Measurements from ENCODE around the gene KRTAP4-8.
"Not testable (repeated sequence)": the region's sequence is repeated elsewhere in the genome, so short reads cannot be mapped to it uniquely, and the experiment has no call there.

The KRTAP4-8 gene

DNA sequence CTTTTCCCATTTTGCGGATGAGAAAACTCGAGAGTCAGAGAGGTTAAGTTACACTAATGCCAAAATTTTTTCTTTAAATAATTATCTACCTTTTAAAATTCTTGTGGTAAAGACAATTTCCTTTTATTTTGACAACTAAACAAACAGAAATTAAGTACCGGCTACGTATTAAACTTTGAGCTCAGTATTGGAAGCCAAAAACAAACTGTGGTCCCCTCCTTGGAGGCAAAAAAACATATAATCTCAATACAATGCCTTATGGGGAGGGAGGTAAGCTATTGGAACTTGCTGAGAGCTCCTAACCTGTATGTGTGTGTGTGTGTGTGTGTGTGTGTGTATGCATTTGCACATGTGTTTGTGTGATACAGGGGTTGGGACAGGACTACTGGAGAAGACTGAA, 34.5 kb downstream of the KRTAP4-8 start:
- no peak for DNase-seq

DNA sequence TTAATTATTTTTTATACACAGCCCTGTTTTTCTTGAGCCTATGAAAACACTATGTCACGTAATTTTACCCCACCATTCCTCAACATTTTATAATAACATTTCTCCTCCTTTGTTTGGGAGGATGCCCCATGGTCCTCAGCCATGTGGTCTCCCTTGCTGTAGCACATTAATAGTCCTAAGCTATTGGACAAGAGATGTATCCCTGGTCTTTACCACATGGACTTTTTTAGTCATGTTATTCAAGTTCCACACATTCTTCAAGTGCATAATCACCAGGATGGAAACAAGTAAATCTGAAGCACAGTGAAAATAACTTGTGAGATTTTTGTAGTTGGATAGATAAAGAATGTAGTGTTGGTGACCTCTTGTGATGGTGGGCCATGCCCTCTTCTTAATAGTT, 36.0 kb downstream of the KRTAP4-8 start:
- DNase-seq, result no peak

DNA sequence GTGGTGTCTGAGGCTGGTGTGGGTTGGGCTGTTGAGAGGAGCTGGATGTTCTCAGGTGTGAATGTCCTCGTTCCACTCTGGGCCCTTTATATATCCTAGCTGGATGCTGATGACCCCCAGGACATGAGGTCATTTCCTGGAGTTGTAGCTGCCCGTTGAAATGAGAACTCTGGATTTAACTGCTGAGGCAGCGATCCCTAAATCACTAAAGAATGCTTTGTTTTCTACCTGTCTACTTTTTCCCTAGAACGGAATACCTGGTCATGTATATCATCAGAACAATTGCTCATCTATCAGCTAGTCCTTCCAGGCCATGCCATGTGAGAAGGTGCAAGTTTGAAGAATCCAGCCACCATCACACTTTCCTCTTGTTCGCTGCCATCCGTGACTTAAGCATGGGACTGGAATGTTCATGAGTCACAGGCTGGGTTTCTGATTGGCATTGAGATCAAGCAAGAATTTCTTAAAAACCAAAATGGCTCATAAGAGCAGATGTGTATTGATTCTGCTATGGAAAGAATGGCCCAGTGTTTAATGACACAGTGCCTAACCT, 37.8 kb downstream of the KRTAP4-8 start, which contains the start of gene KRTAP2-3:
Gene KRTAP2-3 (minus strand): TSS at position 63 of the 553 bp plus-strand sequence. CDS start 64 bp downstream, outside the sequence.
- no peak for DNase-seq

DNA sequence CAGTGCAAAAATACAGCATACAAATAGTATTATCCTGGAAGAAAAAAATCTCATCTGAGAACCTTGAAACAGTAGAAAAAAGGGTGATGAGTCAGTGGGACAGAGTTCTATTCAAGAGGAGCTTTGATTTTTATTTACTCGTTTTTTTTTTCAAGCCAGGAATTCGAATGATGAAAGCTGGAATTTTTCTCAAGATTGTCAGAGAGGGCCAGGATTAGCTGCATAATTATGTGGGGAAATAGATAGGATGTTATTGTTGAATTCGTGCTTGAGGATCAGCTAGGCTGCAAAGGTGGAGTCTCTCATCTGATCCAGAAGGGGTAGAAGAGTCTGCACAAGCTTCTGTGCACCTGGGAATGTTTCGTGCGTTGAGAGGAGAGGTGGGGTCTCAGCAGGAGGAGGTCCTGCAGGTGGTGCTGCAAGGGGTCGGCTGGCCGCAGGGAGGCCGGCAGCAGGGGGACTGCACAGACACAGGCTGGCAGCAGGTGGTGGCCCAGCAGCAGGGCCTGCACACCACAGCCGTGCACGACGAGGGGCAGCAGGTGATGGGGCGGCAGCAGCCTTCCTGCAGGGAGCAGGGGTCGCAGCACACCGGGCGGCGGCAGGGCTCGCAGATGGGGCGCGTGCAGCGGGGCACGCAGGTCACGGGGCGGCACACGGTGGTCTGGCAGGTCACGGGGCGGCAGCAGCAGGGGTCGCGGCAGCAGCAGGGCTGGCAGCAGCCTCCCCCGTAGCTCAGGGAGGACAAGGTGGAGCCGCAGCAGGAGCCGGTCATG, 38.5 kb downstream of the KRTAP4-8 start:
- DNase-seq, result not testable (repeated sequence)

DNA sequence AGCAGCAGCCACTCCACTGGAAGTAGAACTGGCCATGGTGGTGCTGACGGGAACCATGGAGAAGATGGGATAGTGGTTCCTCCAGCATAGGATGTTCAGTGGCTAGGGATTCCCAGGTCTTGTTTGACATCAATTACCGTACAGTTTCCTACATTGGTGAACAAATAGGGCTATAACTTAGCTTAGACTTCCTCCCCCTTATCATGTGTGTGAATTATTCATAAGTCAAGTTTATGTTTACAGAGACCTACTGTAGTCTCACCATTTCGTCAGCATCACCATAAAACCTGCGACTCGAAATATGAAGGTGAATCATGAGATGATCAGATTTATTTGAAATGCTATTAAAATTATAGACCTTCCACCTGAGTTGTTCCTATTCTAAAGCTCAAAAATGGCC, 39.2 kb downstream of the KRTAP4-8 start:
- DNase-seq, result no peak

DNA sequence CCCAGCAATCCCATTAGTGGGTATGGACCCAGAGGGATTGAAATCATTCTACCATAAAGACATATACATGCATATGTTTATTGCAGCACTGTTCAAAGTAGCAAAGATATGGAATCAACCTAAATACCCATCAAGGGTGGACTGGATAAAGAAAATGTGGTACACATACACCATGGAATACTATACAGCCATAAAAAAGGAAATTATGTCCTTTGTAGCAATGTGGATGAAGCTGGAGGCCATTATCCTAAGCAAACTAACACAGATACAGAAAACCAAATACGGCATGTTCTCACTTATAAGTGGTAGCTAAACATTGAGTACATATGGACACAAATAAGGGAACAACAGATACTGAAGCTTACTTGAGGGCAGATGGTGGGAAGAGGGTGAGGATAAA, 40.4 kb downstream of the KRTAP4-8 start:
- no peak for DNase-seq

DNA sequence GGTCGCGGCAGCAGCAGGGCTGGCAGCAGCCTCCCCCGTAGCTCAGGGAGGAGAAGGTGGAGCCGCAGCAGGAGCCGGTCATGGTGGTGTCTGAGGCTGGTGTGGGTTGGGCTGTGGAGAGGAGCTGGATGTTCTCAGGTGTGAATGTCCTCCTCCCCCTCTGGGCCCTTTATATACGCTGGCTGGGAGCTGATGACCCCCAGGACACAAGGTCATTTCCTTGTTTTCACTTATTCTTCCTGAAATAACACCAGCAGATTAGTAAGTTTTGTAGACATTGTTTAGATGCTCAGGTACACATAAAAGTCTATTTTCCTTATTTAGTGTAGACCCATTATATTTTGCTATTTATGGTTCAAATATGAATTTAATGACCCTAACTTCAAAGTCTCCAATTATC, 42.8 kb downstream of the KRTAP4-8 start, which contains the start of gene KRTAP2-2:
Gene KRTAP2-2 (minus strand): TSS at position 101 of the 400 bp plus-strand sequence. CDS start 19 bp downstream, at position 82.
- not testable (repeated sequence) for DNase-seq

DNA sequence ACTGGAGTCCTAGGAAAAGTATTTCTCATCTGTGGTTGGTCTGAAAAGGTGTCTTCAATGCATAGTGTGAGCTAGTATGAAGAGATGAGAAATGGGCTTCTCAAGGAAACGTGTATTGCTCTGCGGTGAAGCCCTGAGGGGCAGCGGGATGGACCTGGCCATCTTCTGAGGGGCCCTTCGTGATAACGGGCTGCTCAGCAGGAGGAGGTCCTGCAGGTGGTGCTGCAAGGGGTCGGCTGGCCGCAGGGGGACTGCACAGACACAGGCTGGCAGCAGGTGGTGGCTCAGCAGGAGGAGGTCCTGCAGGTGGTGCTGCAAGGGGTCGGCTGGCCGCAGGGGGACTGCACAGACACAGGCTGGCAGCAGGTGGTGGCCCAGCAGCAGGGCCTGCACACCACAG, 43.4 kb downstream of the KRTAP4-8 start:
- not testable (repeated sequence) for DNase-seq

DNA sequence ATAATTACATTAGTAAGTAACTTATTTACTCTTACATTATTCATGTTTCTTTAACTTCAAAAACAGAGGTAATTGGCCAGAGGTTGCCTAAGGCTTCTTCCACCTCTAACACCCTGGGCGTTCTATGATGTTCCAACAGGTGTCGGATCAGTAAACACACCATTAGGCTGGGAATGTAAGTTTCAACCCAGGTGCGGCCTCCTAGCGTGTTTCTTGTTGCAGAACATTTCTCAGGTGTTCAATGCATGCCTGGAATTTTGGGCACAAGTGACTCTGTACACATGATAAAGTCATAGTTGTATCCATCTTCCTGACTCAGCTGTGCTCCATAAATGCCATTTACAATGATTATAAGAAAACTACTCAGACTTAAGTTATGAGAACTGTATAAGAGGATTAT, 43.9 kb downstream of the KRTAP4-8 start:
- no peak for DNase-seq

DNA sequence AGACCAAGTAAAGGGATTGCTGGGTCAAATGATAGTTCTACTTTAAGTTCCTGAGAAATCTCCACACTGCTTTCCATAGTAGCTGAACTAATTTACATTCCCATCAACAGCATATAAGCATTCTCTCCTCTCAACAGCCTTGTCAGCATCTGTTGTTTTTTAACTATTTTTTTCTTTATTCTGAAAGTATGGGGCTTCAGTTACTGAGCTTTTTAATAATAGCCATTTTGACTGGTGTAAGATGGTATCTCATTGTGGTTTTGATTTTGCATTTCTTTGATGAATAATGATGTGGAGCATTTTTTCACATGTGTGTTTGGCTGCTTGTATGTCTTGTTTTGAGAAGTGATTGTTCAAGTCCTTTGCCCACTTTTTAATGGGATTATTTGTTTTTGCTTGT, 45.4 kb downstream of the KRTAP4-8 start:
- no peak for DNase-seq

DNA sequence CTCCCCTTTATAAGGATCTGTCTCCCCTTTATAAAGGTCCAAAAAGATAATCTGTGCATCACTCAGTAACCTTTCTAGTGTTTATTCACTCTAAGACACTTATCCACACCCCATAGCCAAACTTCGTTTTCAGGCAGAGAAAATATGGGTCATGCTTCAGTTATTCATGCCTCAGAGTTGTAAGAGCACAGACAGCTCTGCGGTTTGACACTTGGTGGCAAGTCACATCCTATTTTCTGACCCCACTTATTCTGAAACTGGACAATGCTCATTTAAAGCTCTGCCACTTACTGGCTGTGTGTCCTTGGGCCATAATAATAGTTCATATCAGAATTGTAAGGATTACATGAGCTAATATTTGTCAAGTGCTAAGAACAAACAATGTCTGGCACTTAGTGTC, 48.8 kb downstream of the KRTAP4-8 start:
- DNase-seq, result no peak

DNA sequence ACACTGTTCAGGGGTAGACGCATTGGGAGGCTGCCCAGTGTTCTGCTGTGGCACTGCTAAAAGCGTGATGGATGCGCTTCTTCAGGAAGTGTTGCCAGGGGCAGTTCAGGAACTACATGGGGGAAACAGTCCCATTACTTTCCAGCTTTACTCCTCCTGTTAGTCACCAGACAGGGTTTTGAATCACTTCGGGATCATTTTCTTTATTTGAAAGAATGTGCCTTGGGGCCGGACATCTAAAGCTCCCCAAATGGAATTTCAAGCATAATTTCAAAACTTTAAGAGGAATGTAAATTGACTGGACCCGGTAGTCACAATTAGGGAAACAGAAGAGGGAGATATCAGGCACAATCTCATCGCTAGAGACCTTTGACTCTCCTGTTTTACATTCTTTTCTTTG, 49.5 kb downstream of the KRTAP4-8 start:
- no peak for DNase-seq

All from NCI-H1436 (cell line).